GM12878 (cell line): ENCODE results near the gene NSUN2. TPM values are rescaled to one million over a fixed set of nuclear protein-coding genes. Genes with fewer than 3 reads are reported as not detected.

Experiments used
- ATAC-seq: fragments of 200-7000 bp; cut with Tn5 transposase; 3 replicates; pipeline ENCODE4 v1.9.1; 2020; ENCODE audit warnings: mild to moderate bottlenecking, moderate library complexity
- BruUV-seq: library from RNA; stranded (reverse); fragments of 400-500 nt; replicated peaks from 2 replicates; lab custom pipeline; 2021; lab: Mats Ljungman, UMichigan
- CTCF ChIA-PET: fragments of 300-600 bp; sonication (Branson Sonifier 250); formaldehyde crosslinking; extraction: SDS; loops from one replicate; lab custom pipeline; 2021; ENCODE audit warnings: inconsistent platforms; lab: Yijun Ruan, JAX
- POLR2A ChIA-PET: fragments of 350-600 bp; formaldehyde crosslinking; extraction: SDS; loops from one replicate; lab custom pipeline; 2021; ENCODE audit warnings: inconsistent platforms; lab: Charles Lee
- RAD21 ChIA-PET: fragments of 300-600 bp; sonication (Branson Sonifier 250); formaldehyde crosslinking; loops from one replicate; lab custom pipeline; 2023; ENCODE audit warnings: antibody characterized with exemption; ENCODE audit not compliant: unreplicated experiment; lab: Charles Lee
- SMC1A ChIA-PET: fragments of 300-600 bp; sonication (Branson Sonifier 250); formaldehyde crosslinking; loops from one replicate; lab custom pipeline; 2023; ENCODE audit not compliant: unreplicated experiment, uncharacterized antibody; lab: Charles Lee
- DNase-seq: peaks from one replicate; pipeline ENCODE4 v3.0.0-alpha.2; 2011; ENCODE audit warnings: low read depth, low spot score
- FAIRE-seq: peaks from 3 replicates; lab custom pipeline; 2011; peaks lifted over from hg19 to GRCh38; lab: Jason Lieb, UNC
- H2AFZ ChIP-seq: 2 replicates; pipeline ENCODE4 v1.6.0; 2011; ENCODE audit warnings: low read depth, low read length, control low read depth; ENCODE audit not compliant: control insufficient read depth
- H3K27ac ChIP-seq: 2 replicates; pipeline ENCODE4 v1.5.1; 2011; ENCODE audit warnings: control low read depth; ENCODE audit not compliant: control insufficient read depth, insufficient read depth
- H3K27me3 ChIP-seq, 2 experiments: replicated peaks in 1 of 2; 2 replicates each; pipeline versions ENCODE4 v1.6.0 to v1.6.1; 2011; ENCODE audit warnings: low read length in 1 of 2; ENCODE audit not compliant: control insufficient read depth in 2 of 2, insufficient read depth in 2 of 2
- H3K36me3 ChIP-seq, 2 experiments: 2 replicates each; pipeline ENCODE4 v1.5.1; 2011; ENCODE audit warnings: low read length in 1 of 2; ENCODE audit not compliant: control insufficient read depth in 2 of 2, insufficient read depth in 2 of 2
- H3K4me1 ChIP-seq: 2 replicates; pipeline ENCODE4 v1.6.1; 2011; ENCODE audit warnings: mild to moderate bottlenecking, low read length, moderate library complexity, mixed read lengths; ENCODE audit not compliant: control insufficient read depth, insufficient read depth
- H3K4me2 ChIP-seq: 2 replicates; pipeline ENCODE4 v1.6.0; 2011; ENCODE audit warnings: control low read depth; ENCODE audit not compliant: control insufficient read depth, insufficient read depth
- H3K4me3 ChIP-seq: fragments of 200-600 bp; sonication (generic); 2 replicates; pipeline ENCODE4 v1.5.1; 2016
- H3K79me2 ChIP-seq: 2 replicates; pipeline ENCODE4 v1.6.0; 2011; ENCODE audit warnings: low read length; ENCODE audit not compliant: control insufficient read depth, insufficient read depth
- H3K9ac ChIP-seq: 2 replicates; pipeline ENCODE4 v1.8.0; 2011; ENCODE audit warnings: low read length, control low read depth, mixed read lengths; ENCODE audit not compliant: control insufficient read depth, insufficient read depth
- H3K9me3 ChIP-seq: replicated peaks from 3 replicates; pipeline ENCODE4 v1.5.1; 2011; ENCODE audit warnings: mild to moderate bottlenecking, low read length; ENCODE audit not compliant: control insufficient read depth, insufficient read depth
- H4K20me1 ChIP-seq: 2 replicates; pipeline ENCODE4 v1.6.0; 2011; ENCODE audit not compliant: control insufficient read depth, insufficient read depth
- CEBPB ChIP-seq, 2 experiments: fragments of 150-350 bp in 1 of 2; IDR thresholded peaks; 2 replicates each; pipeline ENCODE4 v1.6.1; 2012 to 2014; ENCODE audit warnings: low read depth in 2 of 2, low read length in 2 of 2, borderline replicate concordance in 1 of 2, inconsistent platforms in 1 of 2
- DPF2 ChIP-seq: fragments of 450-650 bp; IDR thresholded peaks from 2 replicates; pipeline ENCODE4 v1.6.1; 2017; ENCODE audit warnings: mild to moderate bottlenecking
- HSF1 ChIP-seq: fragments of 150-350 bp; IDR thresholded peaks from 2 replicates; pipeline ENCODE4 v1.6.1; 2014; ENCODE audit warnings: mild to moderate bottlenecking, low read depth, low read length
- IKZF2 ChIP-seq, 2 experiments: fragments of 450-650 bp; IDR thresholded peaks; 2 replicates each; pipeline ENCODE4 v1.6.1; 2017; ENCODE audit warnings: mild to moderate bottlenecking in 2 of 2, moderate library complexity in 2 of 2
- NFIC ChIP-seq: IDR thresholded peaks from 2 replicates; pipeline ENCODE4 v1.6.1; 2012; ENCODE audit warnings: low read depth, mild to moderate bottlenecking, inconsistent platforms, low read length, moderate library complexity
- SP1 ChIP-seq: IDR thresholded peaks from one replicate; pipeline ENCODE4 v1.6.1; 2011; ENCODE audit warnings: low read depth, low read length
- TCF12 ChIP-seq: IDR thresholded peaks from 2 replicates; pipeline ENCODE4 v1.6.1; 2011; ENCODE audit warnings: low read depth, mild to moderate bottlenecking, low read length
- TCF7 ChIP-seq: IDR thresholded peaks from 2 replicates; pipeline ENCODE4 v1.6.1; 2014; ENCODE audit warnings: antibody characterized with exemption, borderline replicate concordance
- ZBTB33 ChIP-seq: fragments of 450-650 bp; IDR thresholded peaks from 2 replicates; pipeline ENCODE4 v1.6.1; 2017; ENCODE audit warnings: mild to moderate bottlenecking
- ZNF687 ChIP-seq: fragments of 450-650 bp; IDR thresholded peaks from 2 replicates; pipeline ENCODE4 v1.6.1; 2017; ENCODE audit warnings: mild to moderate bottlenecking, moderate library complexity
- WGBS: methylation state at CpG from one replicate; pipeline ENCODE4 v1.1.6; 2016; ENCODE audit warnings: low lambda C conversion rate; ENCODE audit not compliant: insufficient replicate concordance, insufficient coverage; ENCODE audit errors: missing lambda C conversion rate; 5-methylcytosine and 5-hydroxymethylcytosine counted together
- in situ Hi-C: fragments of 300-500 bp; cut with MboI; formaldehyde crosslinking; loops from 9 replicates; pipeline ENCODE4 v1.14.3; 2018; ENCODE audit warnings: mixed read lengths
- intact Hi-C: fragments of 100-400 bp; cut with micrococcal nuclease; formaldehyde crosslinking; loops from one replicate; pipeline ENCODE4 v1.14.2; 2022; ENCODE audit not compliant: unreplicated experiment
- polyA plus RNA-seq, 11 experiments: library from polyadenylated mRNA; depleted of rRNA in 4 of 11; unstranded in 6 of 11; stranded (reverse) in 5 of 11; fragments of >200 nt; fragmentation: Nextera tagmentation in 4 of 11; fragmentation: Illumina TruSeq in 1 of 11; extraction: Ambion mirVana in 4 of 11; extraction: Trizol in 1 of 11; gene quantifications; 1 replicate in 1 of 11; 2 replicates in 10 of 11; pipeline versions ENCODE4 v1.2.1 to v1.2.3, GENCODE V29; 2011 to 2016; ENCODE audit warnings: inconsistent platforms in 2 of 11, missing spikeins in 2 of 11, low read depth in 1 of 11
- total RNA-seq, 4 experiments: library from RNA; depleted of rRNA in 3 of 4; stranded (reverse); fragments of >200 nt in 3 of 4; fragmentation: Illumina TruSeq in 1 of 4; extraction: Trizol in 1 of 4; gene quantifications; 2 replicates each; pipeline versions ENCODE4 v1.2.1 to v1.2.3, GENCODE V29; 2013 to 2021

The NSUN2 gene
- total and polyA plus RNA-seq, 10 of the 15 experiments (the other 5 are each of a cell fraction or from before 2014, with no cell fraction given), result 8.0 to 112 (median 91.1) TPM

GRCh38 chr5:6607559-6607936 is 25.3 kb downstream of the NSUN2 start:
- H4K20me1 ChIP-seq, result 0 out of 2 replicates have a peak, but pooled peaks cover 3% of the 10 kb centered on the region
- no peak overlapping the region for H2AFZ ChIP-seq
- SMC1A ChIA-PET, result interaction anchor here (0.9 to 1.7 kb wide), 2 partner anchors 10 to 131 kb away, joined by 3 read pairs; no protein-coding TSS in a partner anchor
- H3K79me2 ChIP-seq, result no peaks in the 10 kb centered on the region
- no peaks in the 10 kb centered on the region for H3K4me1 ChIP-seq
- H3K27ac ChIP-seq, result no peak overlapping the region
- no peak for FAIRE-seq
- POLR2A ChIA-PET, result no interaction called here
- CTCF ChIA-PET, result interaction anchor here (0.9 kb wide), 2 partner anchors 19 to 32 kb away, joined by 3 read pairs; no protein-coding TSS in a partner anchor
- no peaks in the 10 kb centered on the region for H3K9me3 ChIP-seq
- in situ Hi-C loops (no loop called here), intact Hi-C loops (no loop called here)
- no peak overlapping the region for H3K4me2 ChIP-seq
- TF ChIP-seq IKZF2 (IDR thresholded peaks at IDR 0.05) (no peak), ZBTB33 (no peak), SP1 (no peak), NFIC (no peak), TCF12 (no peak), ZNF687 (no peak), CEBPB (IDR thresholded peaks at IDR 0.05; ENCODE audit: borderline replicate concordance in 1 of 2, low read depth in 2 of 2, low read length in 2 of 2) (no peak), TCF7 (no peak), HSF1 (no peak), DPF2 (no peak)
- RAD21 ChIA-PET, result interaction anchor here (0.5 kb wide), 1 partner anchor 115 kb away, joined by 3 read pairs; no protein-coding TSS in a partner anchor
- no peak for DNase-seq
- H3K36me3 ChIP-seq, result peaks cover 32 to 55% of the 10 kb centered on the region in 2 experiments
- no peak for ATAC-seq
- no peak overlapping the region for H3K4me3 ChIP-seq
- H3K9ac ChIP-seq, result no peak overlapping the region
- no peaks in the 10 kb centered on the region for H3K27me3 ChIP-seq
- BruUV-seq, result no TSS peak
- 96% methylated on average over 5 of the region's 5 CpGs for WGBS
